ENCODE results near the gene LAMA2. TPM values are rescaled to one million over a fixed set of nuclear protein-coding genes. Genes with fewer than 3 reads are reported as not detected.

Gene LAMA2
- total RNA-seq, 1 experiment from 2014 or later = 0.28 TPM

DNA sequence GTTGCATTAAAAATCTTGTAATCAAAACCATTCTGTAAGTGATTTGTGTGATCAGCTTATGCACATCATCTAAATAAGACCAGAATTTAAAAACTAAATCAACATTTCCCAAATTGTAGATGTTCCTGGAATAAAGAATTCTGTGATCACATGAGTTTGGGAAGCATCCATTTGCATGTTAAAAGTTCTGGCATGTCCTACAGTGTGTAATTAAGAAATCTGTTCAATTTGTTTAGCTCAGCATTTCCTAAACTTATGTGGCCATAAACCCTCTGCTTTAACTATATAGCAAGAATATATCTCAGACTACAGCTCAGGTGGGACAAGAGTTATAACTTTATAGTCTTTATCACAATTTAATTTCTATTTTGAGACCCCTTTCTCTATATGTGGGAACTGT, 399.1 kb downstream of the LAMA2 start:
- BruUV-seq (replicated peaks) = no TSS peak

DNA sequence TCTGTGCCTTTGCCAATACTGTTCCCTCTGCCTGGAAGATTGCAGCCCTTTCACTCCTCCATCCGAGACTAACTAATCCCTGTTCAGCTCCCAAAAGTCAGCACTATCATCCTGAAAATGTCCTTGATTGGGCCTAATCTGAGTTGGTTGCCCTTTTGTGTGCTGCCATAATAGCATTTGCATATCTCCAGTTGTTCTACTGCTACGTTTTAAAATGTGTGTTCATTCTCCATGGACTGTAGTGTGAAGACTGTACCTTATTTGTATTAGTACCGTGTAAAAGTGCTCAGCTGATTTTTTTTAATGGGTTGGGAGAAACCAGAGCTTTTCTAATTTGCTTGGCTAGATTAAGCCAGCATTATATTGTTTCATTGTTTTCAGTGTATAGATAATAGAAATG, 401.3 kb downstream of the LAMA2 start:
- no peaks in the 10 kb centered on the region for H3K27me3 ChIP-seq (ENCODE audit: control insufficient read depth, insufficient read depth, low read length)
- no peaks in the 10 kb centered on the region for H3K36me3 ChIP-seq (ENCODE audit: control insufficient read depth, insufficient read depth, low read length)
- intact Hi-C loops (cut with micrococcal nuclease; ENCODE audit: unreplicated experiment) = no loop called here
- in situ Hi-C loops (cut with HindIII; ENCODE audit: low pct_unique_long_range_greater_than_20kb, low sequenced_read_pairs) = no loop called here
- H3K27ac ChIP-seq (ENCODE audit: low read length) = no peak overlapping the region
- TF ChIP-seq TCF7L2 (IDR thresholded peaks at IDR 0.05; ENCODE audit: low read depth, low read length) (no peak), POLR2AphosphoS5 (IDR thresholded peaks at IDR 0.05; ENCODE audit: low read depth, low read length) (no peak), SIN3A (IDR thresholded peaks at IDR 0.05; ENCODE audit: borderline replicate concordance, insufficient read depth, low read depth, low read length) (no peak), REST (IDR thresholded peaks at IDR 0.05; ENCODE audit: insufficient read depth in 1 of 2, low read depth in 2 of 2, low read length in 1 of 2) (no peak), CTCF (IDR thresholded peaks at IDR 0.05) (no peak)
- BruUV-seq (replicated peaks) = no TSS peak
- ATAC-seq (no peak), DNase-seq (ENCODE audit: low read depth, low spot score) (no peak)
- no peaks in the 10 kb centered on the region for H3K9me3 ChIP-seq (ENCODE audit: control insufficient read depth, insufficient read depth, low read depth, low read length)
- ChIA-PET CTCF (no interaction called here), POLR2A (no interaction called here)
- H3K4me1 ChIP-seq (ENCODE audit: control insufficient read depth, insufficient read depth, low read length) = no peaks in the 10 kb centered on the region
- no peak overlapping the region for H3K4me3 ChIP-seq (ENCODE audit: low read depth in 2 of 2, low read length in 2 of 2)

More for the DNA sequence above, 399.1 kb downstream of the LAMA2 start:
- no peaks in the 10 kb centered on the region for H3K27me3 ChIP-seq (ENCODE audit: control insufficient read depth, insufficient read depth, low read length)
- DNase-seq (ENCODE audit: low read depth, low spot score) (no peak), ATAC-seq (no peak)
- H3K36me3 ChIP-seq (ENCODE audit: control insufficient read depth, insufficient read depth, low read length) = no peaks in the 10 kb centered on the region
- no peak overlapping the region for H3K27ac ChIP-seq (ENCODE audit: low read length)
- POLR2A ChIA-PET = no interaction called here
- H3K4me1 ChIP-seq (ENCODE audit: control insufficient read depth, insufficient read depth, low read length) = no peaks in the 10 kb centered on the region
- intact Hi-C loops (cut with micrococcal nuclease; ENCODE audit: unreplicated experiment) (no loop called here), in situ Hi-C loops (cut with HindIII; ENCODE audit: low pct_unique_long_range_greater_than_20kb, low sequenced_read_pairs) (no loop called here)
- TF ChIP-seq POLR2AphosphoS5 (IDR thresholded peaks at IDR 0.05; ENCODE audit: low read depth, low read length) = no peak
- TF ChIP-seq REST (IDR thresholded peaks at IDR 0.05; ENCODE audit: insufficient read depth in 1 of 2, low read depth in 2 of 2, low read length in 1 of 2) = no peak
- no peak for TF ChIP-seq TCF7L2 (IDR thresholded peaks at IDR 0.05; ENCODE audit: low read depth, low read length)
- TF ChIP-seq CTCF (IDR thresholded peaks at IDR 0.05) = no peak
- CTCF ChIA-PET = no interaction called here
- H3K4me3 ChIP-seq (ENCODE audit: low read depth in 2 of 2, low read length in 2 of 2) = no peak overlapping the region
- H3K9me3 ChIP-seq (ENCODE audit: control insufficient read depth, insufficient read depth, low read depth, low read length) = no peaks in the 10 kb centered on the region
